ENCODE measurements around the gene DNAJC2. TPM values are rescaled to one million over a fixed set of nuclear protein-coding genes. Genes with fewer than 3 reads are reported as not detected.

Gene DNAJC2, protein sequence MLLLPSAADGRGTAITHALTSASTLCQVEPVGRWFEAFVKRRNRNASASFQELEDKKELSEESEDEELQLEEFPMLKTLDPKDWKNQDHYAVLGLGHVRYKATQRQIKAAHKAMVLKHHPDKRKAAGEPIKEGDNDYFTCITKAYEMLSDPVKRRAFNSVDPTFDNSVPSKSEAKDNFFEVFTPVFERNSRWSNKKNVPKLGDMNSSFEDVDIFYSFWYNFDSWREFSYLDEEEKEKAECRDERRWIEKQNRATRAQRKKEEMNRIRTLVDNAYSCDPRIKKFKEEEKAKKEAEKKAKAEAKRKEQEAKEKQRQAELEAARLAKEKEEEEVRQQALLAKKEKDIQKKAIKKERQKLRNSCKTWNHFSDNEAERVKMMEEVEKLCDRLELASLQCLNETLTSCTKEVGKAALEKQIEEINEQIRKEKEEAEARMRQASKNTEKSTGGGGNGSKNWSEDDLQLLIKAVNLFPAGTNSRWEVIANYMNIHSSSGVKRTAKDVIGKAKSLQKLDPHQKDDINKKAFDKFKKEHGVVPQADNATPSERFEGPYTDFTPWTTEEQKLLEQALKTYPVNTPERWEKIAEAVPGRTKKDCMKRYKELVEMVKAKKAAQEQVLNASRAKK
- 24.5 TPM for polyA plus RNA-seq (2013, experiment 1 of 2; ENCODE audit: insufficient read length)
- polyA plus RNA-seq (2013, experiment 2 of 2; ENCODE audit: insufficient read length): 29.0 TPM

DNA sequence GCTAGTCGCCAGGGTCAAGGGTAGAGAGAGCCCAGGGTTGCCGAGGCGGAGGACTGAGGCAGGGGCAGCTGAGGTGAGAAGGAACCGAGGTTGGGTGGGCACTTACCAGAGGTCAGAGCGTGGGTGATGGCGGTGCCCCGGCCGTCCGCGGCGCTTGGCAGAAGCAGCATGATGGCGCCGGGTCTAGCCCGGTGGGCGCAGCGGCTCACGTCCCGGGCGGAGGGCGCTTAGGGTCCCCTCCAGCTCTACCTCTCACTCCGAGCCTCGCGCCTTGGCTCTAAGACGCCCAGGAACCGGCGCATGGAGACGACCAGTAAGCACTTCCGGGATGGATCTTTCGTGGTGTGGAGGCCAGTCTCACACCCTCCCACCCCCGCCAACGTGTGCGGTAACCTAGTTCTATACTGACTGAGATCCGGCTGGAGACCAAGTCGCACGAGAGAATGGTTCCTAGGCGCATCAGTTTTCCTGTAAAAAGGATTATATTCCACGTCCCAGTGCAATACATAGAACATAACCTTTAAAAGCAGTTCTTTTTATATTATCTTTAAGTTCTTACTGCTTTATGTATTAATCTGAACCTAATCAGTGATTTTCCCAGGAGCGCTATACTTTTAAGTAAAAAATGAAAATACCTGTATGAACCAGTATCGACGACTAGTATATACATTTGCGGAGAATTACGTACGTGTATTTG is at the start of gene DNAJC2:
Gene DNAJC2 (minus strand): TSS at position 315 of the 697 bp plus-strand sequence. CDS start 145 bp downstream, at position 170.
- DNase-seq: peak; percentile 94

DNA sequence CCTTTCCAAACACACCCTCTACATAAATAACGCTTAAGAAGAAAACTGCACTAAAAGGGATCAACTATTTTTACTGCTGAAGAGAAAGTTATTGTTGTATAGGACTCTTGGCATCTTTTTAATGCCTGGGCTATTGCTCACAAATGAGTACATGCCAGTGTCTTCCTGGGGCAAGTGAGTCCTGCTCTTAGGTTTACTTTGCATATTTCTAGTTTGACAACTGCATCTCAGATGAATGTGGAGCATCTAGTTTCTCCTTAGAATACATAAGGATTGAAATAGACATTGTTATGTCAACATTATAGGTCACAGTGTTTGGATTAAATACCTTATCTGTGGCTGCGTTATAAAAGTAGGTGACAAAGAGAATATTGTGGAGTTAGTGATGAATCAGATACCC is 47.4 kb upstream of the DNAJC2 start:
- DNase-seq: no peak

DNA sequence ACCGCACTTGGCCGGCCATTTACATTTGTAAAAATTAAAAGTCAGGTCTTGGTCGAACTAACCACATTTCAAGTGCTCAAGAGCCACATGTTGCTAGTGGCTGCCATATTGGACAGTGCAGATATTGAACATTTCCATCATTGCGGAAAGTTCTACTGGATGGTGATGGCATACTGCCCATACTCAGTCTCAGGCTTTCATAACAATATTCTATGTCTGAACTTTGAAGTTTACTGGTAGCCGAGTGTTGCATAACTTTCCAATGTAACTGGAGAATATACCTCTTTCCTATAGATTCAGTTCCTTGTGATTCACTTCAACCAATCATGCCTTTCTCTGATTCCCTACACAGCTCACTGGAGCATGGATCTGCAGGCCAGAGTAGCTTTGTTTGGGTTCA is 46.6 kb upstream of the DNAJC2 start:
- DNase-seq: no peak

DNA sequence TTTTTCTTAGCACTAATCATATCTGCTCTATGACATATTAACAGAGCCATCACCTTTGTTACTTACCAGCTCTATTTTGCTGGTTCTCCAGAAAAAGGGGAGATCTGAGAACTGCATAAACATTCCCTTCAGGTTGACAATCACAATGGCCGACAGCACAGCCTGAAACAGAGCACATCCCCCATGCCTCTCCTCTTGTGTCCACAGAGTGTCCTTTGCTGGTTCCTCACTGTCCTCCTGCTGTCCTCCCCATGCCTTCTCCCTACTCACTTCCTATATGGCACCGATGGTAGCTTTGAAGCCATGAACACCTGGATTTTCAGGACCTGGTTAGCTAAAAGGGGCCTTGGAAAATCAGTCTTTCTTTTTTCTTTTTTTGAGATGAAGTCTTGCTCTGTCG is 44.7 kb upstream of the DNAJC2 start:
- no peak for DNase-seq

DNA sequence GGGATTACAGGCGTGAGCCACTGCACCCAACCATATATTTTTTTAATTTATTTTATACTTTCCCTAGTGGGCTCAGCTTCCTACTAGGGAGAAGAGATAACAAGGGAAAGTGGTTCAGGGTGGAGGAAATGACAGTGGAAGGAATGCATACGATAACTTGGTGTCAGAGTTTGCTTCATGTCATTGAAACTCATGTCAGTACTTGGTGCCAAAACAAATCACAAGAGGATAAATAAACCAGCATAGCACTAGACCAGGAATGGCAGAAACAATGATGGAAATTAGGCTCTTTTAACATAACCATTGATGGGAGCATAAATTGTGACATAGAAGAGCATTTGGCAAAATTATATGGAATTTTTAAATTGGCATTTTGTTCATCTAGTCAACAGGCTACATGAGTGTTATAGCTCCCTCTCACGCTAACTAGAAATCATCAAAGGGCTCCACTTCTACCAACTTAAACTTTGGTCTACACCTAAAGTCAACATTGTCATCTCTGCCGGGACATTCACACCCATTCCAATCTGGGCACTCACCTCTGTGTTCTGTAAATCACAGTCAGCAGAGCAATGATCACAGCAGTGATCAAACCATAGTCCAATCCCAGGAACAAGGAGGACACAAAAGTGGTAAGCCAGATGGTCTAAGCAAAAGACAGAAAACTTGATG is 44.0 kb upstream of the DNAJC2 start:
- DNase-seq: no peak

DNA sequence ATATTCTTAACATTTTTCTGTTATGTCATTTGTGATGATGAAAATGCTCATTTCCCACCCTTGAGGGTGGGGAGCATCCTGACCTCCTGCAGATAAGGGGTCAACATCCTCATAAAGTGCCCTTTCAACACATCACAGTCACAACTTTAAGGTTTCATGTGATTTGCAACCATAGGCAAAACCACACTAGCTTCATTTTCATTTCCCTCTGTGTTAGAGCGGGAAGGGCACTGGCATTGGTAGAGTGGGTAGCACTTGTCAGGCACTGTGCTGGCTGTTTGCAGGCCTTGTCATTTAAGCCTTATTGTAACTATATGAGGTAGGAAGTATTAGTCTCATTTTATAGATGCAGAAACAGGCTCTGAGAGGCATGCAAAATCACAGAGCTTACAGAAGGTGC is 42.7 kb upstream of the DNAJC2 start:
- no peak for DNase-seq

DNA sequence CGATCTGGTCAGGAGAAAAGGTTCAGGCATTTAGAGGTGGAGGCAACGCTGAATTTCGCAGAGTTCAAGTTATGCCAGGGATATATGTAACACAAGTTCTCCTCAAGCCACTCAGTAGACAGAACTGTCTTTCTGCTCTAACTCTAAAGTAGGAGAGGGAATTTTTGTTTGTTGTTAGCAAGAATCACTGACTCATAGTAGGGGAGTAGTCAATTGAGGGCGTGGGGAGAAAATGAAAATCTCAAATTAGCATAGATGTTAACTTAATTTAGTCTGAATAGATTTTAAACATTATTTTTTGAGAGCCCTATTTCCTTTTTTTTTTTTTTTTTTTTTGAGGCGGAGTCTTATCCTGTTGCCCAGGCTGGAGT is 37.5 kb upstream of the DNAJC2 start:
- DNase-seq: no peak

DNA sequence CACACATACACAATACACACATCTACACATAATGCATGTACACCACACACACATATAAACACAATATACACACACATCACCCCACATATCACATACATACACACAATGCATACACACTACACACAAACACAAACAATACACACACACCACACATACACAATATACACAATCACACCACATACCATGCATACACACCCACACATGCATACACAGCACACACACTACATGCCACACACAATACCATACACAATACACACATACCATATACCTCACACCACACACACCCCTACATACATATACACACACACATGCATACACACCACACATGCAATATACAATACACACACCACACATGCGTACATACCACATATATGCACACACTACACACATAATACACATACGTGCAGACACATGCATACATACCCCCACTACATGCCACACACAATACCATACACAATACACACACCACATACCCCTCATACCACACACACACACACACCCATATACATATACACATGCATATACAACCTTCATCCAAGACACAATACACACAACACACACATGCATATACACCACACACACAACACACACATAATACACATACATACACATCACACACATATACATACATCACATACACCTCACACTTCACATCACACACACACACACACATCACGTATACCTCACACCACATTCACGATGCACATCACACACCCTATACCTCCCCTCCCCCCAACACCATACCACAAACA is 36.9 kb upstream of the DNAJC2 start:
- no peak for DNase-seq

DNA sequence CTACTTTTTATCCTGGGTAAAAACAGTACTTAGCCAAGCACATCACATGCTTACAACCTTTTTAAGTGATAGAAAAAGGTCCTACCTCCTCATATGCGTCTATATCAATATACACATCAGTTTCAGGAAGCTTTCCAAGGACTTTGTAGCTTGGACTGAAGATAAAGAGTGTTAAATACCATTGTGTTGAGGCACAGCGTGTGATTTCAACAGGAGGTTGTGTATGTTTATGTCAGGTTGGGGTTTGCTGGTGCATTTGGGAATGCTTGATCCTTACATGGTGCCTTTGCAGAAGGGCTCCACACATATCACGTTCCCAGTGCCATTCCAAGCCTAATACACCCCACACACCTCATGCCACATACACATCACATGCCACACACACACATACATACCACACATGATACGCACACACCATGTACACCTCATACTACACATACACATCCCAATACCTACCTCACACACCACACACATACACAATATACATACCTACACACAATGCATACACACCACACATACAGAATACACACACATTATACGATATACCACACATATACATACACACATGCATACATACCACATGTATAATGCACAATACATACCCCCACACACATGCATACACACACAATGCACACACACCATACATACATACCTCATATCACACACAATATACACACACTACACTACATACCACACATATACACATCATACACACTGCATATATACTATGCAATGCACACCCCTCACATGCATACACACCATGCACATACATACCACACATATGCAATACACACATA is 36.0 kb upstream of the DNAJC2 start:
- no peak for DNase-seq

DNA sequence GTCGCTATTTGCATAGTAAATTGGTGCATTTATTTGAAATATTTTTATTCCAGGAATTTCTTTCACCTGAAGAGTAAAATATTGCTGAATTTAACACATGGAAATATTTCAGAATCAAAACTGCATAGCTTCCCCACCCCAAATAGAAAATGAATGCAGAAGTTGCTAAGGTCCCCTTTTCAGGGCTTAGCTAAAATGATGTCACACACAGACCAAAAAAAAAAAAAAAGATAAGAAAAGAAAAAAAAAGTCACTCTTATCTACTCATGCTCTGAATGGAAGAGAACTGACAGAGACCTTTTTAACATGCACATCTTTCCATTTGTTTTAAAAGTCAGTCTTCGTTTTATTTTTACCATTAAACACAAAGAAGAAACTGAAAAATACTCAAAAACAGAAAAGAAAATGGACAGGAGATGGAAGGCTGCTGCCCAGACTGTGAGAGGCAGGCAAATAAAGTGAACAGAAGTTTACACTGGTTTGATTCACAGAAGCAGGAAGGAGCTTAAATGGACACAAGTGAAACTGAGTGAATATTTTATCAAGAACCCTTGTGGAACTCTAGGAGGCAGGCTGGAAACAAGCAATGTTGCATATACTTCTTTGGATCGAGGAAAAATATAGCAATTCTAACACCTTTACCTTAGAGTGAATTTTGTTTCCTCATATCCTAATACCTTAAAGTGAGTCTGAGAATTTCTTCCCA is 34.9 kb upstream of the DNAJC2 start:
- no peak for DNase-seq

DNA sequence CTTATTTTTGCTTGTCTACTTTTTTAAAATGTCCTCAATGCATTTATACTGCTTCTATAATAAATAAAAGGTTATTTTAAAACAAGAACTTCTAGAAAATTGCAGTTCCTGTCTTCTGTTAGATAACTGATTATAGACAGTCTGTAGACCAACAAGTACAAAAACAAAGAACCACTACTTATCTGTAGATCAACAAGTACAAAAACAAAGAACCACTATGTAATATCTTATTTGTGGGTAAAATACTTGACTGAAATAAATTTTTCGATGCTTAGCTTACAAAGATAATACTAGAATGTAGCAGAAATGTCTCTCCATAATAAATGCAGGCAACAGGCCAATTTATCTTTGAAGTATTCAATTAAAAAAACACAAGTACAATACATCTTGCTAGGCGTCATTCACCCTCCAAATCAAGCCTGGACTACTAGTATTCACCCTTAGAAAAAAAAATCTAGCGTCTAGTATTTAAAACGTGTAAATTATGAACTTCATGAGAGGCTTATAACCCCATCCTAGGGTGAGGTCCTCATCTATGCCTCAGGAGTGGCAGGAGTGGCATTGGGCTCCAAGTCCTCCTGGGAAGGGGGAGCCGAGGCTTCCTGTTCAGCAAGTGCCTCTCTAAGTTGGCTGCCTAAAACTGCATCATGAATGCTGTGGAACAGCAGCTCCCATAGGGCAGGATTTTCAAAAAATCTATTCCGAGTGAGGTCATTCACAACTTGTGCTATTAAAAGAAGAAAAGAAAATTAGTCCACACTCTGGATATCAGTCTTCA is 29.5 kb upstream of the DNAJC2 start:
- DNase-seq: no peak

DNA sequence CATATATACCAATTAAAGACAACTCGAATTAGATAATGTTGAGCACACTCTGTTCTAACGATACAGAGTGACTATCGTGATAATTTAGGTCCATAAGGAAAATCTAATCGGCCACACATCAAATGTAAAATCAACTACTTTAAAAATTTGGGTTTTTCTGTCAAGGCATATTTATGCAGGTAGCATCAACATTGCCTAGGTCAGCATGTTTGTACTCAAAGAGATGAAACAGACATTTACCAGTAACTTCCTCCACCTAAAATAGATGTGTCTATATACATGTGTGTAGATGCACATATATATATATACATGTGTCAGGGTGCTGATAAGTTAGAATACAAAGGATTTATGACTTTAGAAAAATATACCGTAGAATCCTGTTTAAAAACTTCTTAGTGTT is 24.9 kb upstream of the DNAJC2 start:
- DNase-seq: no peak

DNA sequence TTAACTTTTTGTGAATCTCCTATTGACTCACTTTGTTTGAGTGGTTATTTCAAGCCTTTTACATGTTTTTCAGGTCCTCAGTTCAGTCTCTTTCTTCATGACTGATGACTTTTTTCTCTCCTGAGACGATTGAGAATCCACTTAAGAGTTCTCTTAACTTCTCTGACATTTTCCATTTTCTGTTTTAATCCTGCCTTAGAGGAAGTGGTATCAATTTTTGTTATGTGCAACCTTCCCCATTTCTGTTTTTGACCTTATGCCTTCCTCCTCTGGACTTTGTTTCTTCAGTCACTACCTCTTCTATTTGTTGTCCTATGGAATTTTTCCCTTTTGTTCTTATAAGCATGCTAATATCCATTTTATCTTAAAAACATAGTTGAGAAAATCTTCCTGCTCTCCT is 5.2 kb upstream of the DNAJC2 start:
- no peak for DNase-seq

DNA sequence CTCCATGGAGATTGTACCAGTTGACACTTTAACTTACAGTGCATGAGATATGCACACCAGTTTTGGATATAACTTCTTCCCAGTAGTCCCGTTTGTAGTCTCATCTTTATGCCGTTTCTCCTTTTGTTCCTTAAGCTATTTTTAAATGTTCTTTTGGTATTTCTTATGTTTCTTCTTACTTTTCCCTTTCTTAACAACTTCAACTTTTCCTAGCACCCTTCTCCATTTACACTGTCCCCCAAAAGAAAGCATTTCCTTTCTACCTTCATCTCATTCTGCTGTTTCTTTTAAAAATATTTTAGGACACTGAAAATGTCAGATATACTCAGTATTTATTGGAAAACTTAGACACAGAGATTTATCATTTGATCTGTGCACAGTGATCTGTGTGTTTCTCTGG is 4.4 kb upstream of the DNAJC2 start:
- DNase-seq: no peak

DNA sequence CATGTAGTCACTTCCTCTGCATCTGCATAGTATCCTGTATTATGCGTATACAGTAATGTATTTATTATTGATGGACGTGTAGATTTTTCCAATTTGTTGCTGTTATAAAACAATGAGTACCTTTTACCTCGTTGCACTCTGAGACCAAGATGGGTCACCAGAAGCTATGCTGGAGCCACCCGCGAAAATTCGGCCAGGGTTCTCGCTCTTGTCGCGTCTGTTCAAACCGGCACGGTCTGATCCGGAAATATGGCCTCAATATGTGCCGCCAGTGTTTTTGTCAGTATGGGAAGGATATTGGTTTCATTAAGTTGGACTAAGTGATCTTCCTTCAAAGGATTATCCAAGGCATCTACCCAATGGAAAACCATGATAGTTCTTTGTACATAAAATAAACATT is 3.9 kb upstream of the DNAJC2 start:
- no peak for DNase-seq

DNA sequence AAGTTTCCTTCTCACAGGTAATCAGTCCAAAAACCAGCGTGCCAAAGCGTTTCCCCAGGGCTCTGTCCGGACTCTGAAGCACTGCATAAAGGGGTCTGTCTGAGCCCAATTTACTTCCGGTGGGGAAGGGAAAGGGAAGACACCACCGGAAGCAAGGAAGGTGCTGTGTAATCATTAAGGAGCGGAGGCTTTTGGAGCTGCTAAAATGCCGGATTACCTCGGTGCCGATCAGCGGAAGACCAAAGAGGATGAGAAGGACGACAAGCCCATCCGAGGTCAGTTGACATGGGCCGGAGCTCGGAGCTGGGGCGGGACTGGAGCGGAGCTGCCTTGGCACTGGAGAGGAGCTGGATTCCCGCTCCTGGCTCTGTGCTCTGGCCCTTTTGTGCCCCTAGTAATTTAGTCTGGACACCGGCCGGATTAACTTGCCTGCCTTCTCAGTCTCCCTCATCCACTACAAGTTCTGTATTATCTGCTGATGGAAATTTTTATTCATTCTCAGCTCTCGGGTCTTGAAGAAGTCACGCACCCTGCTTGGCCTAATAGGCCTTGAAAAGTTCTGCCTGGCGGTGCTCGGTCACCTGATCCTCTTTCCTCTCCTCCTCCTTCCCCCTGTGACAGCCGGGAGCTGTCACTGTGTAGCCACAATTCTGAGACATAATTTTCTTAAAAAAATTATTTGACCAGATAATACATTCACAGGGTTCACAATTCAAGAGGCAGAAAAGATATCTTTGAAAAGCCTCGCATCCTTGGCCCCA is 3.1 kb upstream of the DNAJC2 start, which contains the start of gene PSMC2:
Gene PSMC2 (plus strand): TSS at position 137 of the 761 bp plus-strand sequence. CDS start 69 bp downstream, at position 206.
- DNase-seq: peak; percentile 94

DNA sequence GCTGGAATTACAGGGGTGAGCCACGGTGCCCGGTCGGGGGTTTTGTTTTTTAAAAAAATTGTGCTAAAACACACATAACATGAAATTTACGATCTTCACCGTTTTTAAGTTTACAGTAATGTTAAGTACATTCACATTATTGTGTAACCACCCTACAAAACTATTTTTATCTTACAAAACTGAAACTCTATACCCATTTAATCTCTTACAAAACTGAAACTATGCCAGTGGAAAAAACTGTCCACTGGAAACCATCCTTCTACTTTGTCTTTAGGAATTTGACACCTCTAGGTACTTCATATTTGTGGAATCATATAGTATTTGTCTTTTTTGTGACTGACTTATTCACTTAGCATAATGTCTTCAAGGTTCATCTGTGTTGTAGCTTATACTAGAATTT is 1.8 kb upstream of the DNAJC2 start:
- DNase-seq: no peak

DNA sequence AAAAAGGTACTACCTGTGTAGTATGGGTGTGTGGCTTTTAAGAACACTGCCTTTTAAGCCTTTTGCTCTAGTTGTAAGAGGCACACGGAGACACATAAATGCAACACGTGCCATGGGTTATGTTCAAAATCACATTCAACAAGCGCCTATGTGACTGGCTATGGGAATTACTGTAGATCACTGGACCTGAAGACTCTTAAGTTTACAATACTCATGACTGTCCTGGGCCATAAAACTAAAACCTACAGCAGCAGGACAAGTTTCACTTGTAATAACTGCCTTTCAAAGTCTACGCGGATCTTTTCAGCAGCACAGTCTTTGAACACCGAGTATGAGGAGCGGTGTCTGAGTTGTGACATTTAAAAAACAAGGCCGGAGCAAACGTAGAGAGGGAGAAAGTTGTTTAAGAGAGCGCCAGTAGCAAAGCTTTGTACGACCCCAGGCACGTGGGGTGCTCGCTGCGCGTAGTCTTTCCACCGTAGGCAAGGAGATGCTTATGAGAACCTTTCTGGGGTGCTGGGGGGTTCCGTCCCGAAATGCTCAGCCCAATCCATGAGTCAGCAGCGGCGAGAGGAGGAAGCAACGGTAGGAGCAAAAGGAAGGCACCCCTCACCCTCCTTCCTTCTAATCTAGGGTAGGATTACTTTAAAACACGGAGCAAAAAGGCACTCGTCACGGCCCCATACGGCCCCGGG is 662 bp downstream of the DNAJC2 start:
- peak; percentile 15 for DNase-seq

Measured in fibroblast of skin of scalp (primary cell).